ENCODE results near the gene PNKD.
A peak's percentile ranks its signal among the peaks of the same experiment; 100 is the strongest.

The PNKD gene

GRCh38 chr2:218357236-218358177, 87.2 kb downstream of the PNKD start:
- Histone ChIP-seq H3K36me3 (ENCODE audit: control insufficient read depth, low read length) (no peaks in the 10 kb centered on the region), H3F3A (ENCODE audit: control insufficient read depth, insufficient read depth) (peaks cover 4% of the 10 kb centered on the region), H3K9me2 (replicated peaks; ENCODE audit: control insufficient read depth, low read length) (no peaks in the 10 kb centered on the region), H3K4me3 (ENCODE audit: low read length) (no peak overlapping the region), H4K20me1 (ENCODE audit: control insufficient read depth, insufficient read depth, low read depth, low read length) (no peaks in the 10 kb centered on the region), H3K4me2 (ENCODE audit: low read length) (no peak overlapping the region), H3K27ac (ENCODE audit: low read depth, low read length) (no peak overlapping the region), H3K79me2 (ENCODE audit: control insufficient read depth, low read length) (no peaks in the 10 kb centered on the region), H3K4me1 (ENCODE audit: control insufficient read depth, low read length) (peaks cover 11% of the 10 kb centered on the region), H3K9me3 (ENCODE audit: control insufficient read depth, insufficient read depth, low read length) (no peaks in the 10 kb centered on the region), H3K27me3 (ENCODE audit: control insufficient read depth, low read length) (no peaks in the 10 kb centered on the region)
- TF ChIP-seq CTCF (IDR thresholded peaks at IDR 0.05; ENCODE audit: low read depth, low read length, poor library complexity, severe bottlenecking): no peak
- no peak for TF ChIP-seq EZH2phosphoT487 (IDR thresholded peaks at IDR 0.05; ENCODE audit: borderline replicate concordance, low read length)

GRCh38 chr2:218360453-218360852, 90.1 kb downstream of the PNKD start:
- peaks cover 10% of the 10 kb centered on the region for H3F3A ChIP-seq (ENCODE audit: control insufficient read depth, insufficient read depth)
- no peaks in the 10 kb centered on the region for H3K9me3 ChIP-seq (ENCODE audit: control insufficient read depth, insufficient read depth, low read length)
- H4K20me1 ChIP-seq (ENCODE audit: control insufficient read depth, insufficient read depth, low read depth, low read length): no peaks in the 10 kb centered on the region
- H3K79me2 ChIP-seq (ENCODE audit: control insufficient read depth, low read length): no peaks in the 10 kb centered on the region
- no peak for TF ChIP-seq CTCF (IDR thresholded peaks at IDR 0.05; ENCODE audit: low read depth, low read length, poor library complexity, severe bottlenecking)
- TF ChIP-seq EZH2phosphoT487 (IDR thresholded peaks at IDR 0.05; ENCODE audit: borderline replicate concordance, low read length): no peak
- H3K36me3 ChIP-seq (ENCODE audit: control insufficient read depth, low read length): no peaks in the 10 kb centered on the region
- no peaks in the 10 kb centered on the region for H3K9me2 ChIP-seq (replicated peaks; ENCODE audit: control insufficient read depth, low read length)
- peaks cover 29% of the 10 kb centered on the region for H3K4me1 ChIP-seq (ENCODE audit: control insufficient read depth, low read length)
- H3K27me3 ChIP-seq (ENCODE audit: control insufficient read depth, low read length): no peaks in the 10 kb centered on the region
- H3K4me3 ChIP-seq (ENCODE audit: low read length): no peak overlapping the region
- no peak overlapping the region for H3K4me2 ChIP-seq (ENCODE audit: low read length)
- no peak overlapping the region for H3K27ac ChIP-seq (ENCODE audit: low read depth, low read length)

- Histone ChIP-seq H3K79me2 (ENCODE audit: control insufficient read depth, low read length) (no peaks in the 10 kb centered on the region), H3K4me1 (ENCODE audit: control insufficient read depth, low read length) (peaks cover 37% of the 10 kb centered on the region), H3K27me3 (ENCODE audit: control insufficient read depth, low read length) (no peaks in the 10 kb centered on the region), H4K20me1 (ENCODE audit: control insufficient read depth, insufficient read depth, low read depth, low read length) (no peaks in the 10 kb centered on the region), H3K4me3 (ENCODE audit: low read length) (peak overlapping the region; percentile 38; the same call in 1 of the 2 replicates), H3F3A (ENCODE audit: control insufficient read depth, insufficient read depth) (peaks cover 19% of the 10 kb centered on the region), H3K9me2 (replicated peaks; ENCODE audit: control insufficient read depth, low read length) (no peaks in the 10 kb centered on the region), H3K9me3 (ENCODE audit: control insufficient read depth, insufficient read depth, low read length) (no peaks in the 10 kb centered on the region), H3K4me2 (ENCODE audit: low read length) (peak overlapping the region; percentile 56), H3K36me3 (ENCODE audit: control insufficient read depth, low read length) (no peaks in the 10 kb centered on the region), H3K27ac (ENCODE audit: low read depth, low read length) (no peak overlapping the region)
- TF ChIP-seq EZH2phosphoT487 (IDR thresholded peaks at IDR 0.05; ENCODE audit: borderline replicate concordance, low read length) (no peak), CTCF (IDR thresholded peaks at IDR 0.05; ENCODE audit: low read depth, low read length, poor library complexity, severe bottlenecking) (no peak)
Observed at GRCh38 chr2:218362606-218363005, 92.3 kb downstream of the PNKD start.
